ENCODE data around the gene LSMEM2. TPM values are rescaled to one million over a fixed set of nuclear protein-coding genes. Genes with fewer than 3 reads are reported as not detected.
"Not testable (repeated sequence)": the region's sequence is repeated elsewhere in the genome, so short reads cannot be mapped to it uniquely, and the experiment has no call there.

Gene LSMEM2
- total RNA-seq, 2 donors from 2014 or later = 1.4 to 6.6 TPM

DNA sequence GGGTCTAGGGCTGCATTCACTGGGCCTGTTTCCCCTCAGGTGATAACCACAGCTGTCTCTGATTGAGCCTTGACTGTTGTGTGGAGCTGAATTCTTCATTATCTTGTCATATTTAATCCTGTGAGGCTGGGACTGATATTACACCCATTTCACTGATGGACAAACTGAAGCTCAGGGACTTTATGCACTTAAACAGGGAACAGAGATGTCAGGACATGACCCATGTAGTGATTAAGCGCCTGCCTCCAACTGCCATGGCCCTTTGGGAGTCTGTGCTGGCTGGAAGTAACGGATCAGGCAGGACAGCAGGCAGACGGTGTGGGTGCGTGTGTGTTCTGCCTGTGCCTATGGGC is 35.4 kb upstream of the LSMEM2 start:
- intact Hi-C loops (cut with DNase I) = no loop called here
- DNase-seq (no peak), ATAC-seq (no peak)

- ATAC-seq; DNase-seq; intact Hi-C loops (cut with DNase I): not testable (repeated sequence)
These were observed 34.1 kb upstream of the LSMEM2 start for GRCh38 chr3:50244813-50245212.

- DNase-seq (no peak), ATAC-seq (no peak)
- intact Hi-C loops (cut with DNase I) = no loop called here
These were observed 33.6 kb upstream of the LSMEM2 start for GRCh38 chr3:50245251-50245745.

DNA sequence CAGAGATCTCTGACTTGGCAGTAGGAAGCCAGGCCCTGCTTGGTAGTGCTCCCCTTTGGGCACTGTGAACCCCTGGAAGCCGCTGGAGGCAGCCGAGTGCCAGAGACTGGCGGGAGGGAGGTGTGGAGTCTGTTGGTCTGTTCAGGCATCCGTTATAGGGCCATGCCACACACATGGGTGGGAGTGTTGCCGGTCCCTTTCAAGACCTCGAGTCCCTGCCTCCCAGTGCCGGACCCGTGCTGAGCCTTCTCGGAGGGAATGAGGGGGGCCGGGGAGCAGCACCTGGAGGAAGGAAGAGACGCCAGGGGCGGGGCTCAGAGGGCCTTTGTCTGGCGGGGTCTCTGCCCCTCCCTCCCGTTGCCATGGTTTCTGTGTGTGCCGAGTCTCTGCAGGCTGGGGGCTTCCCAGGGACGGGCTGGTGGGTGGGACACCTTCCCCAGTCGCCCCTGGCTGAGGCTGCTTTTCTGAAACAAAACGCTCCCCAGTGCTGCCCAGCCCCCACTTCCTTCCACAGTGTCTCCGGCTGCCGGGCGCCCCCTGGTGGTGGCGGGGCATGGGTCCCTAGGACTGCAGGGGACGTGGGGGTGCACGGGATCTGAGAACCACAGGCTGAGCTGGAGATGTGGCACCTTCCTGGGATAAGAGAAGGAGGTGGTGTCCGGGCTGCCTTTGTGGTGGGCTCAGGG is 32.9 kb upstream of the LSMEM2 start:
- DNase-seq (peak; percentile 93), ATAC-seq (peak; percentile 78 to 85)
- intact Hi-C loops (cut with DNase I) = loop anchor here in 1 of 2 donors (2.0 kb wide), 1 partner anchor 19 kb away; no protein-coding TSS in a partner anchor

GRCh38 chr3:50246517-50246954 is 32.4 kb upstream of the LSMEM2 start:
- DNase-seq (peak; percentile 77), ATAC-seq (peak; percentile 24 to 44)
- intact Hi-C loops (cut with DNase I) = loop anchor here in 1 of 2 donors (2.0 kb wide), 1 partner anchor 20 kb away; no protein-coding TSS in a partner anchor

GRCh38 chr3:50248387-50248786 is 30.5 kb upstream of the LSMEM2 start:
- intact Hi-C loops (cut with DNase I) = no loop called here
- ATAC-seq = peak in 1 of 2 donors; percentile 41
- peak; percentile 84 for DNase-seq

DNA sequence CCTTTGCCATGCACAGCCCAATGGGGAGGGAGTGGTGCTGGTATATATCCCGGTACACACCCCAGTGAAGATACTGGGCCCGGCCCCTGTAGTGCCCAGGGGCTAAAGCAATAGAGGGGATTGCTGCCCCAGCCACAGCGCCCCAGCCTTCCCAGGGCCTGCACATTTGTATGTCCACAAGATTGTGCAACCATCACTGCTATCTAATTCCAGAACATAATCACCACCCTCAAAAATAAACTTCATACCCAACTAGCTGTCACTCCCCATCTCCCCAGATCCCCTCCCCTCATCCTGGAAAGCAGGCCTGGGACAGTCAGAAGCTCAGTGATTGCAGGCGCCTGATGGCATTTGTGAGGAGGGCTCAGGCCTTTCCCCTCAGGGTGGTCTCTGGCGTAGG is 29.4 kb upstream of the LSMEM2 start:
- no peak for DNase-seq
- no peak for ATAC-seq
- intact Hi-C loops (cut with DNase I) = no loop called here

DNA sequence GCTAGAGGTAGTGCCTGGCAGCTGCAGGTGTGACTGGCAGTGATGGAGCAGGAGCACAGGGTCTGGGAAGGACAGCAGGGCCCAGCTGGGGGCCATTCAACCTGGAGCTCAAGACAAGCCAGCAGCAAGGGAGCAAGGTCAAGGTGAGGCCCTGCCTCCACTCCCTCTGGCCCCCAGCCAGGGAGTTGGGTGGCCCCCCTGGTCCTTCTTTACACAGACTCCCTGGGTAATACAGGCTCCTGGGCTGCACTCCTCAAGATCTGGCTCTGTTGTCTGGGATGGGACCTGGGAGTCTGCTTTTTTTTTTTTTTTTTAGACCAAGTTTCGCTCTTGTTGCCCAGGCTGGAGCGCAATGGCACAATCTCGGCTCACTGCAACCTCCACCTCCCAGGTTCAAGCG is 28.4 kb upstream of the LSMEM2 start:
- DNase-seq (no peak), ATAC-seq (no peak)
- intact Hi-C loops (cut with DNase I) = no loop called here

GRCh38 chr3:50251220-50251619 is 27.7 kb upstream of the LSMEM2 start:
- DNase-seq (peak; percentile 55), ATAC-seq (peak in 1 of 2 donors; percentile 69)
- intact Hi-C loops (cut with DNase I) = no loop called here

DNA sequence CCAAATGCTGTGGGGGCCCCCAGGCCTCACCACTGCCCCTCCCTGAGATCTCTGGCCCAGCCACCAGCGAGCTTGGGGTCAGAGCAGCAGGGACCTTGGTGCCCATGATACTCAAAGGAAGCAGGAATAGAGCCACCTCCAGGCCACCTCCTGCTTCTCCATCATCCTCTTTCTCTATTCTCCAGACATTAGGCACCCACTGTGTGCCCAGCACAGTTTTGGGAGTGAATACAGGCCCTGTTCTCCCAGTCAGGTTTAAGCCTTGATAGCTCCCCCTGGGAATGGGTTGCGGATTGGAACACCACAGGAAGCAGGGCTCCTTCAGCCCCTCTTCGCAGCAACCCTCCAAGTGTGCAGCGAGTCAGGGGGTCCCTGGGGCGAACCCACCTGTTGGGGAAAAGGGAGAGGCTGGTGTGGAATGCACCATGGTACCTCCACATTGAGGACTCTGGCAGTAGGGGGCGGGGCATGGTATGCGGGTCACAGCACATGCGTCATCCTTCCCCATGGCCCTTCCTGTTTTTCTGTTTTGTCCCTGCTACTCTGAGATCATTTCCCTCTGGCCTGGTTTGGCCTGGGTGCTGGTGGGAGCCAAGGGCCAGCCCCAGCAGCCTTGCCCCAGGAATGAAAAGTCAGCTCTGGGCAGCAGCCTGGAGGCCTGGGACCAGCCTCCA is 24.2 kb upstream of the LSMEM2 start:
- peak; percentile 38 to 54 for ATAC-seq
- peak; percentile 85 for DNase-seq
- intact Hi-C loops (cut with DNase I) = no loop called here

GRCh38 chr3:50255251-50255615 is 23.7 kb upstream of the LSMEM2 start:
- intact Hi-C loops (cut with DNase I) = no loop called here
- DNase-seq (no peak), ATAC-seq (no peak)

DNA sequence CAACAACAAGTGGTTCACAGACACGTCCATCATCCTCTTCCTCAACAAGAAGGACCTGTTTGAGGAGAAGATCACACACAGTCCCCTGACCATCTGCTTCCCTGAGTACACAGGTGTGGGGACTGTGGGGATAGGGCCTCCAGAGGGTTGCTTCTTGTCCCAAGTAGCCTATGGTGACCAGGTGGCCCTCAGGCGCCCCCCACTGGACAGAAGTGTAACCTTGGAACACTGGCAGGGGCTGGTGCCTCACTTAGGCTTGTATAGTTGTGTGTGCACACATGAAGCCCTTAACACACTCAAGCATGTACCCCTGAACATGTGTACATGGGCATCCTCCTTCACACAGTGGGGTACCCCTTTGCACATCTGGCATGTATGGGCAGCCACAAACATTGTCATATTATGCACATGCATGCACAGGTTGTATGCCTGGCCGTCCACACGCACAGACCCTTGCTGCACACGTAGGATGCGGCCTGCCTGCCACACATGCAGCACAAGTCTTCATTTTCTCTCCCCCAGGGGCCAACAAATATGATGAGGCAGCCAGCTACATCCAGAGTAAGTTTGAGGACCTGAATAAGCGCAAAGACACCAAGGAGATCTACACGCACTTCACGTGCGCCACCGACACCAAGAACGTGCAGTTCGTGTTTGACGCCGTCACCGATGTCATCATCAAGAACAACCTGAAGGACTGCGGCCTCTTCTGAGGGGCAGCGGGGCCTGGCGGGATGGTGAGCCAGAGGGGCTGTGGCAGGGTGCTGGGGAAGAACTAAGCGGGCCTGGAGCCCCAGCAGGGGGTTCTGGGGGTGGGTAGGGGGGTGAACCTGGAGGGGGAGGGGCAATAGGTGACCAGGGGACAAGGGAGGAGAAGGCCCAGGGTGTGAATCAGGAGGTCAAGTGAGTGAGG is 21.7 kb upstream of the LSMEM2 start:
- DNase-seq (no peak), ATAC-seq (no peak)
- intact Hi-C loops (cut with DNase I) = no loop called here

GRCh38 chr3:50258029-50258680 is 20.7 kb upstream of the LSMEM2 start:
- ATAC-seq = no peak
- intact Hi-C loops (cut with DNase I) = no loop called here
- no peak for DNase-seq

DNA sequence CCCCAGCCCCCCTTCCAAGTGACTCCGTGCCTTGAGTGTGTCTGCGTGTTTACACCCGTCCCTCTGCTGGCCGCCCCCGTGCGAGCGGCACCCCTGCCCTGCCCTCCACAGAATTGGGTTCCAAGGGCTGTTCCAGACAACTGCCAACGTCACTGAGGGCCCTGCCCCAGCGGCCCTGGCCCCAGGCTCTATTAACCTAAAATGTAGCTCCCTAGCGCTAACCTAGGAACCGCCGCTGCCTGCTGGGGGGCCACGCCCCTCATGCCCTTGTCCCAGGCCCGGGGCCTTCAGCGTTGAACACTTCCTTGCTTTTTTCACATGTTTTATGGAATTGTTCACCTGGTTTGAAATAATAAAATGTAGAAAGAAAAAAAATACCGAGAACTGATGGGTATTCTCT is 19.9 kb upstream of the LSMEM2 start:
- ATAC-seq (no peak), DNase-seq (no peak)
- intact Hi-C loops (cut with DNase I) = no loop called here

DNA sequence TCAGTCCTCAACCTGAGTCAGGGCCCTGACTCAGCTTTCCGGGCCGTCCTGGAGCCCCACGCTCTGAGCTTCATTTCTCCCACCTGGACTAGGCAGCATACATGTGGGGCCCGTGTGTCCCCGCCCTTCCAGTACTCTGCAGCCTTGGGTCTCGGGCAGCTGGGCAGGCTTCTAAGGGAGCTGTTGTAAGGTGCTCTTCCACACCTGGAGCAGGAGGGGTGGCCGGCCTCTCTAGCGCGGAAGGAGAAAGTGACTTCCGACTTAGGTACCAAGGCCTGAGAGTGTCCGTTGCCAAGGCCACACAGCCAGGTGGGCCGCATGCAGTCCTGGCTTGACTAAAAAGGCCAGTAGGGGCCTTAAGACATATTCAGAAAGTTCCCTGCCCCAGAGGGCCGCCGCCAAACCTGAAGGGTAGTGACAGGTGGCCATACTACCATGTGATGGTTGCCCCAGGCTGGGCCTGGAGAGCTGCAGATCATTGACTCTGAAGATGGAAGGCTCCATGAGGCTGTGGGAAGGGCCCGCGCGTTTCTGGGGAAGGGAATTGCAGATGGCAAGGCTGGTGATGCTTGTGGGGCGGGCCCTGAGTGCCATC is 19.4 kb upstream of the LSMEM2 start:
- ATAC-seq (peak in 1 of 2 donors; percentile 1), DNase-seq (no peak)
- intact Hi-C loops (cut with DNase I) = no loop called here

DNA sequence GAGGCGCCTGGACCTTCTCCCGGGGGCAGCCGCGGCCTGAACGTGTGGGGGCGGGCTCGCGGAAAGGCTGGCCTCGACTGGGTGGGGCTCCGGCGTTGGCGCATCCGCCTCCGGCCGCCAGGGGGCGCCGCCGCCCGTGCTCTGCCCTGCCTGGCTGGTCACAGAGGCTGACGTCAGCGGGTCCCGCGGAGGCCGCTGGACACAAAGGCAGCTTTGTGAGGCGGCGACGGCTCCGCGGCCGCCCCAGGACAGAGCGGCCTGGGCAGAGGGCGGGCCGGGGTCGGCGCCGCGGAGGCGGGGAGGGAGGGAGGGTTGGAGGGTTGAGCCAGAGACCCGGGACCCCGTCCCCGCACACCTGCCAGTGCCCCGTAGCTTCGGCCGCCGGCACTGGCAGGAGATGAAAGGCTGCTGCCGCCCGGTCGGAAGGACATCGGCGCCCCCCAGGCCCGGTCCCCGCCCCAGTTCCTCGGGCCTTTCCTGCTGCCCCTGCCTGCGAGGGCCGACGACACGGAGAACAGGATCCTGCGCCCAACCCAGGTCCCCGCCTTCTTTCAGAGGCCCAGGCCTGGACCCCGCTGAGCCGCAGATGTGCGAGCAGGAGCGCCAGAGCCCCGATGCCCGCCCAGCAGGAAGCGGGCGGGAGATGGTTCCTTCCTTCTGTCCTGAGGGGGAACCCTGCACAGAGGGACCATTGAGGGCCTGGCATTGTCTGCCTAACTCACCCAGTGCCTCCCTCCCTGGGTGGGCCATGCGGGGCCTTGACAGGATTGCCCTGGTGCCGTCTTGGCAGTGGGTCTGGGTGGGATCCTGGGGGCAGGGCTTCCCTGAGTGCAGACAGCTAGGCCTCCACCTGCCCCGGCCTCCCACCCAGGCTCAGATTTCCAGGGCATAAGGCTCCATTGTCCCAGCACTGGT is 18.6 kb upstream of the LSMEM2 start:
- ATAC-seq (peak; percentile 79 to 87), DNase-seq (peak; percentile 96)
- intact Hi-C loops (cut with DNase I) = no loop called here

- ATAC-seq = no peak
- DNase-seq = no peak
- intact Hi-C loops (cut with DNase I) = no loop called here
These were observed 17.9 kb upstream of the LSMEM2 start for GRCh38 chr3:50260942-50261441.

DNA sequence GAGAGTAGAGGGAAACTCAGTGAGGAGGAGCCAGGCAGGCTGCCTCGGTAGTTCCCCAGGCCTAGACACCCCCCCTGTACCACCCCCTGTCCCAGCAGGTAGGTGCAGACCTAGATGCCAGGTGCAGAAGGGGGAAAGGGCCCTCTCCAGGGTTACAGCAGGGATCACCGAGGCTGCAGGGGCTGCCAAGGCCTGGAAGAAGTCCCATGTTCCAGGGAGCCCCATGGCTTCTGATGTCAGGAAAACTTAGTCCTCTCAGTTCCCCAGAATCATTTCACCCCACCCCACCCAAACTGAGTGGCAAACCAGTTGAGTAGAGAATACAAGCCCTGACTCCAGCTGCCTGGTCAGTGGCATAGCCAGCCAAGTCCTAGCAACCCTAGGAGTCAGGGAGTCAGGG is 17.4 kb upstream of the LSMEM2 start:
- DNase-seq (no peak), ATAC-seq (no peak)
- intact Hi-C loops (cut with DNase I) = no loop called here
